Tibial artery (tissue), 4 donors: ENCODE data around the gene TYR.

Source experiments
- DNase-seq, 2 donors: peaks; one replicate each; pipeline ENCODE4 v3.0.0-alpha.2; 2019
- H3K27ac ChIP-seq, 2 donors: fragments of 200-600 bp; sonication (generic) in 1 of 2; 1 replicate in 1 of 2; 2 replicates in 1 of 2; pipeline ENCODE4 v1.5.1; 2018 to 2019; ENCODE audit warnings: mild to moderate bottlenecking in 1 of 2
- H3K27me3 ChIP-seq, 2 donors: fragments of 200-600 bp; sonication (generic) in 1 of 2; one replicate each; pipeline versions ENCODE4 v1.5.1 to v1.6.0; 2016 to 2019
- H3K36me3 ChIP-seq, 3 donors: fragments of 200-600 bp; sonication (generic) in 2 of 3; one replicate each; pipeline ENCODE4 v1.5.1; 2016 to 2019; ENCODE audit warnings: mild to moderate bottlenecking in 2 of 3
- H3K4me1 ChIP-seq, 4 donors: fragments of 200-600 bp; sonication (generic) in 2 of 4; 1 replicate in 3 of 4; 2 replicates in 1 of 4; pipeline ENCODE4 v1.5.1; 2016 to 2019
- H3K4me3 ChIP-seq, 2 donors: fragments of 200-600 bp; sonication (generic) in 1 of 2; 1 replicate in 1 of 2; 2 replicates in 1 of 2; pipeline ENCODE4 v1.5.1; 2018 to 2019; ENCODE audit warnings: mild to moderate bottlenecking in 2 of 2
- H3K9me3 ChIP-seq, 3 donors: fragments of 200-600 bp; sonication (generic) in 1 of 3; one replicate each; pipeline ENCODE4 v1.5.1; 2016 to 2019
- intact Hi-C: fragments of 100-400 bp; cut with DNase I; formaldehyde crosslinking; loops from one replicate; pipeline ENCODE4 v1.15.0; 2023; ENCODE audit warnings: low total_unique reads
- TF ChIP-seq, protein P1 (sequence below), 2 experiments: fragments of 200-600 bp in 1 of 2; fragments of 450-650 bp in 1 of 2; IDR thresholded peaks; one replicate each; pipeline ENCODE4 v1.5.1; 2017 to 2019; ENCODE audit warnings: antibody characterized with exemption in 2 of 2, mild to moderate bottlenecking in 1 of 2, moderate library complexity in 1 of 2

The TYR gene

DNA sequence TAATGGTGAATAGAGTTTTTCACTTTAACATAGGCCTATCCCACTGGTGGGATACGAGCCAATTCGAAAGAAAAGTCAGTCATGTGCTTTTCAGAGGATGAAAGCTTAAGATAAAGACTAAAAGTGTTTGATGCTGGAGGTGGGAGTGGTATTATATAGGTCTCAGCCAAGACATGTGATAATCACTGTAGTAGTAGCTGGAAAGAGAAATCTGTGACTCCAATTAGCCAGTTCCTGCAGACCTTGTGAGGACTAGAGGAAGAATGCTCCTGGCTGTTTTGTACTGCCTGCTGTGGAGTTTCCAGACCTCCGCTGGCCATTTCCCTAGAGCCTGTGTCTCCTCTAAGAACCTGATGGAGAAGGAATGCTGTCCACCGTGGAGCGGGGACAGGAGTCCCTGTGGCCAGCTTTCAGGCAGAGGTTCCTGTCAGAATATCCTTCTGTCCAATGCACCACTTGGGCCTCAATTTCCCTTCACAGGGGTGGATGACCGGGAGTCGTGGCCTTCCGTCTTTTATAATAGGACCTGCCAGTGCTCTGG lies at the start of gene TYR:
TSS of gene TYR (plus strand) at position 185 of the 541 bp plus-strand sequence. CDS start at position 264, 79 bp downstream.
- intact Hi-C loops, result no loop called here
- H3K27ac ChIP-seq, result no peak within 1 kb of the TSS
- H3K36me3 ChIP-seq, result no peaks in the 10 kb centered on the region
- H3K4me3 ChIP-seq, result no peak within 1 kb of the TSS
- H3K9me3 ChIP-seq, result no peaks in the 10 kb centered on the region
- no peak for DNase-seq
- peaks cover 0 to 22% (median 2%) of the 10 kb centered on the region in 4 donors for H3K4me1 ChIP-seq
- TF ChIP-seq, protein P1, sequence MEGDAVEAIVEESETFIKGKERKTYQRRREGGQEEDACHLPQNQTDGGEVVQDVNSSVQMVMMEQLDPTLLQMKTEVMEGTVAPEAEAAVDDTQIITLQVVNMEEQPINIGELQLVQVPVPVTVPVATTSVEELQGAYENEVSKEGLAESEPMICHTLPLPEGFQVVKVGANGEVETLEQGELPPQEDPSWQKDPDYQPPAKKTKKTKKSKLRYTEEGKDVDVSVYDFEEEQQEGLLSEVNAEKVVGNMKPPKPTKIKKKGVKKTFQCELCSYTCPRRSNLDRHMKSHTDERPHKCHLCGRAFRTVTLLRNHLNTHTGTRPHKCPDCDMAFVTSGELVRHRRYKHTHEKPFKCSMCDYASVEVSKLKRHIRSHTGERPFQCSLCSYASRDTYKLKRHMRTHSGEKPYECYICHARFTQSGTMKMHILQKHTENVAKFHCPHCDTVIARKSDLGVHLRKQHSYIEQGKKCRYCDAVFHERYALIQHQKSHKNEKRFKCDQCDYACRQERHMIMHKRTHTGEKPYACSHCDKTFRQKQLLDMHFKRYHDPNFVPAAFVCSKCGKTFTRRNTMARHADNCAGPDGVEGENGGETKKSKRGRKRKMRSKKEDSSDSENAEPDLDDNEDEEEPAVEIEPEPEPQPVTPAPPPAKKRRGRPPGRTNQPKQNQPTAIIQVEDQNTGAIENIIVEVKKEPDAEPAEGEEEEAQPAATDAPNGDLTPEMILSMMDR (IDR thresholded peaks at IDR 0.05), result no peak
- H3K27me3 ChIP-seq, result no peaks in the 10 kb centered on the region

DNA sequence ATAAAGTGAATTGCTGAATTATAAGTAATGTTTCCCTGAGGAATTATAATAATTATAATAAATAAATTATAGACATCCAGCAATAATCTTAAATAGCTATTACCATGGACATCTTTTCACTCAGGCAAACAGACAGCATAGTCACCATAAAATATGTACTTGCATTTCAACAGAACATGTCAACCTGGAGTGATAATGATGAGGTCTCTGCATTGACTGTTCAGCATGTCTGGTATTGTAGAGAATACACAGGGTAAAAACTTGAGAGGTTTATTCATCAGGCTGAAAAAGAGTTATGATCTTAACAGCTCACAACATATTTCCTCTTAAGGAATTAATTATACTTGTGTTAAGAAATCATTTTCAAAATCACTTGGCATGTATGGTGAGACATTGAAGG lies 41.1 kb upstream of the TYR start:
- Histone ChIP-seq H3K36me3 (no peaks in the 10 kb centered on the region), H3K27ac (no peak overlapping the region), H3K4me3 (no peak overlapping the region), H3K27me3 (no peaks in the 10 kb centered on the region), H3K4me1 (no peaks in the 10 kb centered on the region), H3K9me3 (no peaks in the 10 kb centered on the region)
- intact Hi-C loops, result no loop called here
- no peak for DNase-seq
- TF ChIP-seq, protein P1 (IDR thresholded peaks at IDR 0.05), result no peak

DNA sequence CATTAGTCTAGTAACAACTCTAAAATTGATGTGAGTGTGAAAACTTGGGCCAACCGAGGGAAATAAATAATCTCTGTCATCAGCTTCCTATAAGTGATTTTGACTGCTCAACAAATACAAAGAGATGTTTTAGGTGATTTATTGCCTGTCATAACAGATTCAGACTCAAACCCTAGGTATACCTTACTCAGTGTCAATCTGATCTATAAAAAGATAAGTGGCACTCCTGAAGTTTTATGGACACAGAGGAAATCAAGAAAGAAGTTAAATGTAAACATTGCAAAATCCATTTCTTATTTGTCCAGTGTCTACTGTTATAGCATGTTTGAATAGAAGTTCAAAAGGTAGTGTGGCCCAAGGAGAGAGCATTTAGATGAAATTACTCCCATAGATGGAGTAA lies 30.4 kb upstream of the TYR start:
- intact Hi-C loops, result no loop called here
- H3K9me3 ChIP-seq, result no peaks in the 10 kb centered on the region
- H3K27me3 ChIP-seq, result no peaks in the 10 kb centered on the region
- no peaks in the 10 kb centered on the region for H3K36me3 ChIP-seq
- no peak overlapping the region for H3K27ac ChIP-seq
- TF ChIP-seq, protein P1 (IDR thresholded peaks at IDR 0.05), result no peak
- no peak overlapping the region for H3K4me3 ChIP-seq
- no peaks in the 10 kb centered on the region for H3K4me1 ChIP-seq
- DNase-seq, result no peak

DNA sequence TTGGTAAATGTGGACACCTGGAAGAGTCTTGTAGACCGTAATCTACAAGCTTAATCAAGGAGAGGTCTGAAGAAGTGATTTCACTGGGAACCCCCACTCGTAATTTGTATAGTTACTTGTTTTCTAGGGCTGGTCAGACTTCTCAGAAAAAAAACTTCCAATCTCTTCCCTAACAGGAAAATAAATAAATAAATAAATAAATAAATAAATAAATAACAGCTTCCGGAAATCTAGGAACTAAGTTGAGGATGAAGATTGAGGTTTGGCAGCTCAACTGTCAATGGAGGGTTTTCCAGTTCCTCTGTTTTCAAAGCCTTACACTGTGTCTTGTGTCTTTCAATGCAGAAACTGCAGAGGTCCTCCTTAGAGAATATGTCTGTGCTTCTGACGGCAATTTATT lies 17.7 kb upstream of the TYR start:
- no peaks in the 10 kb centered on the region for H3K9me3 ChIP-seq
- intact Hi-C loops, result loop anchor here (5.0 kb wide), 1 partner anchor 398 kb away; no protein-coding TSS in a partner anchor
- TF ChIP-seq, protein P1 (IDR thresholded peaks at IDR 0.05), result no peak
- no peak overlapping the region for H3K4me3 ChIP-seq
- no peak for DNase-seq
- no peak overlapping the region for H3K27ac ChIP-seq
- no peaks in the 10 kb centered on the region for H3K27me3 ChIP-seq
- no peaks in the 10 kb centered on the region for H3K36me3 ChIP-seq
- H3K4me1 ChIP-seq, result no peaks in the 10 kb centered on the region

DNA sequence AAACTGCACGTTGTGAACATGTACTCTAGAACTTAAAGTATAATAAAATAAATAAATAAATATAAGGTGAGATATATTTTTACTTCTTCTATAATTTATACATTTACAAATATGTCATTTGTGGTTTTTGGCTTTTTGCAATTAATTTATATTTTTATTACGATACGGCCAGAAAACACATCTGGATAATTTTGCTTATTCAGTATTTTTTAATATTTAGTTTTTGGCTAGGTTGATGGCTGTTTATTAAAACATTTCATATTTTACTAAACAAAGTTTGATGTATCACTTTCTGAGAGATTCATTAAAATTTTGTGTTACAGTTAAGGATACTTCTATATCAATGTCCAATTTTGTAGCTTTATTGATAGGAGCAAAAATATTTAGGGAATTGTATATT lies 15.7 kb upstream of the TYR start:
- TF ChIP-seq, protein P1 (IDR thresholded peaks at IDR 0.05), result no peak
- Histone ChIP-seq H3K9me3 (no peaks in the 10 kb centered on the region), H3K27ac (no peak overlapping the region), H3K4me3 (no peak overlapping the region), H3K27me3 (no peaks in the 10 kb centered on the region), H3K4me1 (no peaks in the 10 kb centered on the region), H3K36me3 (no peaks in the 10 kb centered on the region)
- no peak for DNase-seq
- intact Hi-C loops, result loop anchor here (5.0 kb wide), 1 partner anchor 400 kb away; no protein-coding TSS in a partner anchor

DNA sequence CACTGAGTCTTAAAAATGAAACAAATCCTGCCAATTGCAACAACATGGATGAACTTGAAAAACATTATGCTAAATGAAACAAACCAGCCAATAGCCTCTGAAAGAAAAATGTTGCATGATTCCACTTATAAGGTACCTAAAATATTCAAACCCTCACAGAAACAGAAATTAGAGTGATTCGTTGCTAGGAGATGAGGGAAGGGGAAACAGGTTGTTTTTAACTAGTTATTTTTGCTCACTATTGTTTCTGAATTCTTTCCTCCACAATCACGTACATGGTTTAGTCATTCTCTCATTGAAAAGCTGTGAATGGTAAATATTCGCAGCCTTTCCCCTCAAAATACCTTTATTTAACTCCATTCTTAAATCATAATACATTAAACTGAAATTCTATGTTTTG lies 14.0 kb upstream of the TYR start:
- Histone ChIP-seq H3K9me3 (no peaks in the 10 kb centered on the region), H3K36me3 (no peaks in the 10 kb centered on the region), H3K27me3 (no peaks in the 10 kb centered on the region), H3K27ac (no peak overlapping the region), H3K4me3 (no peak overlapping the region), H3K4me1 (no peaks in the 10 kb centered on the region)
- DNase-seq, result no peak
- TF ChIP-seq, protein P1 (IDR thresholded peaks at IDR 0.05), result no peak
- intact Hi-C loops, result loop anchor here (5.0 kb wide), 1 partner anchor 401 kb away; no protein-coding TSS in a partner anchor
